Caco-2 (cell line): ENCODE measurements around the gene FGD1. TPM values are rescaled to one million over a fixed set of nuclear protein-coding genes. Genes with fewer than 3 reads are reported as not detected.

Experiments used
- BruUV-seq: library from RNA; stranded (reverse); fragments of 400-500 nt; replicated peaks from 2 replicates; lab custom pipeline; 2021; lab: Mats Ljungman, UMichigan
- CTCF ChIA-PET: fragments of 300-600 bp; sonication (Branson Sonifier 250); formaldehyde crosslinking; loops from one replicate; lab custom pipeline; 2022; ENCODE audit warnings: antibody characterized with exemption; lab: Charles Lee
- POLR2A ChIA-PET: fragments of 300-600 bp; sonication (Branson Sonifier 250); formaldehyde crosslinking; loops from one replicate; lab custom pipeline; 2022; ENCODE audit warnings: antibody characterized with exemption; lab: Charles Lee
- DNase-seq, 2 experiments: peaks; one replicate each; pipeline versions ENCODE4 v3.0.0 to v3.0.0-alpha.2; 2020 to 2022
- H3K27me3 ChIP-seq: replicated peaks from 2 replicates; pipeline ENCODE4 v1.6.0; 2011; ENCODE audit warnings: low read length; ENCODE audit not compliant: control insufficient read depth, insufficient read depth
- H3K36me3 ChIP-seq: 2 replicates; pipeline ENCODE4 v1.5.1; 2011; ENCODE audit warnings: low read length; ENCODE audit not compliant: control insufficient read depth, insufficient read depth
- H3K4me1 ChIP-seq: fragments of 250-450 bp; sonication (Bioruptor Pico); 2 replicates; pipeline ENCODE4 v1.5.1; 2020; ENCODE audit warnings: mild to moderate bottlenecking
- H3K4me3 ChIP-seq: 2 replicates; pipeline ENCODE4 v1.5.1; 2011; ENCODE audit warnings: low read depth, mild to moderate bottlenecking, control low read depth, low read length
- H3K9me3 ChIP-seq: fragments of 250-450 bp; sonication (Bioruptor Pico); 2 replicates; pipeline ENCODE4 v1.5.1; 2020; ENCODE audit warnings: mild to moderate bottlenecking, moderate library complexity
- H3K27ac Mint-ChIP-seq: one replicate; pipeline ENCODE4 v1.8.0; 2022; ENCODE audit warnings: mixed read lengths; ENCODE audit not compliant: unreplicated experiment
- H3K27me3 Mint-ChIP-seq: one replicate; pipeline ENCODE4 v1.8.0; 2022; ENCODE audit warnings: mixed read lengths; ENCODE audit not compliant: insufficient read depth, unreplicated experiment
- H3K36me3 Mint-ChIP-seq: one replicate; pipeline ENCODE4 v1.8.0; 2022; ENCODE audit warnings: mild to moderate bottlenecking, mixed read lengths; ENCODE audit not compliant: insufficient read depth, unreplicated experiment
- H3K4me1 Mint-ChIP-seq: one replicate; pipeline ENCODE4 v1.8.0; 2022; ENCODE audit warnings: low read depth, mixed read lengths; ENCODE audit not compliant: unreplicated experiment
- H3K4me3 Mint-ChIP-seq: one replicate; pipeline ENCODE4 v1.8.0; 2022; ENCODE audit warnings: mild to moderate bottlenecking, moderate library complexity, mixed read lengths; ENCODE audit not compliant: unreplicated experiment
- H3K9me3 Mint-ChIP-seq: one replicate; pipeline ENCODE4 v1.8.0; 2022; ENCODE audit warnings: mixed read lengths; ENCODE audit not compliant: unreplicated experiment
- intact Hi-C: fragments of 100-400 bp; cut with micrococcal nuclease; formaldehyde crosslinking; loops from one replicate; pipeline ENCODE4 v1.10.0; 2022; ENCODE audit not compliant: unreplicated experiment
- total RNA-seq: library from RNA; stranded (reverse); gene quantifications from 2 replicates; pipeline ENCODE4 v1.2.3, GENCODE V29; 2022
- TF ChIP-seq, protein P1 (sequence below), 2 experiments: fragments of 200-600 bp in 1 of 2; IDR thresholded peaks; 1 replicate in 1 of 2; 2 replicates in 1 of 2; pipeline versions ENCODE4 v1.5.1 to v1.8.0; 2011 to 2022; ENCODE audit warnings: antibody characterized with exemption in 1 of 2, control low read depth in 1 of 2, inconsistent platforms in 1 of 2, low read depth in 1 of 2, low read length in 1 of 2, mild to moderate bottlenecking in 1 of 2, moderate library complexity in 1 of 2; ENCODE audit not compliant: insufficient read depth in 1 of 2, severe bottlenecking in 1 of 2, unreplicated experiment in 1 of 2

FGD1 gene
- total RNA-seq, 1 experiment from 2014 or later, result 4.2 TPM

DNA sequence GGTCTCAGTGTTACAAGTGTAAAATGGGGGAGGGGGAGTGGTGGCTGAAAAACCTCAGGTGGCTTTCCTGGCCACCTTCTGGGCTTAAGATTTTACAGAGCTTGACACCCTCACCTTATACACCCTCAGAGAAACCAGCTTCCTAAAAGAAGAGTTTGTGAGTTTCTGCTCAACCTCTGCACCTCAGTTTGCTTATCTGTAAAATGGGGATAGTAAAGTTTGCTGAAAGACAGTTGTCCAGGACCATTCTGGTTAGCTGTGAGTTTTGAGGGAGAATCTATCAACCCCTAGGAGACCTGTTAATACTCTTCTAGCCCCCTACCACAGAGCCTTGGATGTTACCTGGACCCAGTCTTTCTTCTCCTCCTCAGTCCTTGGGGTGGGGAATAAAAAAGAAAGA, 46.1 kb downstream of the FGD1 start:
- H3K36me3 Mint-ChIP-seq, result peaks cover 20% of the 10 kb centered on the region
- no peak overlapping the region for H3K4me3 Mint-ChIP-seq
- Histone ChIP-seq H3K9me3 (no peaks in the 10 kb centered on the region), H3K4me3 (no peak overlapping the region), H3K36me3 (no peaks in the 10 kb centered on the region), H3K27me3 (no peaks in the 10 kb centered on the region), H3K4me1 (no peaks in the 10 kb centered on the region)
- ChIA-PET CTCF (no interaction called here), POLR2A (no interaction called here)
- H3K9me3 Mint-ChIP-seq, result no peaks in the 10 kb centered on the region
- BruUV-seq, result no TSS peak
- TF ChIP-seq, protein P1, sequence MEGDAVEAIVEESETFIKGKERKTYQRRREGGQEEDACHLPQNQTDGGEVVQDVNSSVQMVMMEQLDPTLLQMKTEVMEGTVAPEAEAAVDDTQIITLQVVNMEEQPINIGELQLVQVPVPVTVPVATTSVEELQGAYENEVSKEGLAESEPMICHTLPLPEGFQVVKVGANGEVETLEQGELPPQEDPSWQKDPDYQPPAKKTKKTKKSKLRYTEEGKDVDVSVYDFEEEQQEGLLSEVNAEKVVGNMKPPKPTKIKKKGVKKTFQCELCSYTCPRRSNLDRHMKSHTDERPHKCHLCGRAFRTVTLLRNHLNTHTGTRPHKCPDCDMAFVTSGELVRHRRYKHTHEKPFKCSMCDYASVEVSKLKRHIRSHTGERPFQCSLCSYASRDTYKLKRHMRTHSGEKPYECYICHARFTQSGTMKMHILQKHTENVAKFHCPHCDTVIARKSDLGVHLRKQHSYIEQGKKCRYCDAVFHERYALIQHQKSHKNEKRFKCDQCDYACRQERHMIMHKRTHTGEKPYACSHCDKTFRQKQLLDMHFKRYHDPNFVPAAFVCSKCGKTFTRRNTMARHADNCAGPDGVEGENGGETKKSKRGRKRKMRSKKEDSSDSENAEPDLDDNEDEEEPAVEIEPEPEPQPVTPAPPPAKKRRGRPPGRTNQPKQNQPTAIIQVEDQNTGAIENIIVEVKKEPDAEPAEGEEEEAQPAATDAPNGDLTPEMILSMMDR (IDR thresholded peaks at IDR 0.05; ENCODE audit: insufficient read depth in 1 of 2, low read depth in 1 of 2, low read length in 1 of 2, severe bottlenecking in 1 of 2, unreplicated experiment in 1 of 2), result no peak
- no peak for DNase-seq
- no peaks in the 10 kb centered on the region for H3K4me1 Mint-ChIP-seq
- no peaks in the 10 kb centered on the region for H3K27me3 Mint-ChIP-seq
- no peak overlapping the region for H3K27ac Mint-ChIP-seq
- intact Hi-C loops, result no loop called here

DNA sequence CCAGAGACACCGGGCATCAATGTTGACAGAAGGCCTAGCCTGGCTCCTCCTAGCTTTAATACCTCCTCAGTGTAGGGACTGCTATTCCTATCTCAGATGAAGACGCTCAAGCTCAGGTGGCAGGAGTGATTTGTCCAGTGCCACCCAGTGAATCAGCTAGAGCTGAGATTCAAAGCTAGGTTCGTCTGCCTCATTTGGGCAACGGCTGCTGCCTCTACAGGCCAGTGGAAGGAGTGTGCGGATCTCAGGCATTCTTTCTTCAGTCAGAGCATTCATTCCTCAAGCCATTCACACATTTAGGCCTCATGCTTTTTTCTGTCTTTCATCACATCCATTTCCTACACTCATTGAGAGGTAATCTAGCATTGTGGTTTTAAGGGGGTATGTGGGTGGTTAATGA, 48.6 kb downstream of the FGD1 start:
- no TSS peak for BruUV-seq

DNA sequence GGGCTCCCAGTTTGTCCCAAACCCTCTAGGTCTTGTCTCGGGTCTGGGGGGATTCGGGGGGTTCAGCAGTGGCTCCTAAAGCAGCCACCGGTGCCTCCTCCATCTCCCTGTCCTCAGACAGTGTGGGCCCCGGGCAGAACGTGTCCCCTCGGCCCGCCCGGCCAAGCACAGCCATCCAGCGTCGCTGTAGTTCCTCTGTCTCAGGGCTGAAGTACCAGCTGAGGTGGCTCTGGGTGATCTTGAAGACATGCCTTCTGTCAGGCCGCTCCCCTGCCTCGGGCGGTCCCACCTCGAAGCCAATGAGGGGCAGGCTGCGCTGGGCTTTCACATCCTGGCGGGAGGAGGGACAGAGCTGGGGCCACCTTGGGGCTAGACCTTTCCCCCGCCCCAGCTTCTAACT, 50.0 kb downstream of the FGD1 start:
- DNase-seq, result no peak
- Mint-ChIP-seq H3K27ac (no peak overlapping the region), H3K4me3 (no peak overlapping the region), H3K9me3 (no peaks in the 10 kb centered on the region), H3K4me1 (peaks cover 6% of the 10 kb centered on the region), H3K27me3 (no peaks in the 10 kb centered on the region), H3K36me3 (peaks cover 52% of the 10 kb centered on the region)
- TF ChIP-seq, protein P1 (IDR thresholded peaks at IDR 0.05; ENCODE audit: insufficient read depth in 1 of 2, low read depth in 1 of 2, low read length in 1 of 2, severe bottlenecking in 1 of 2, unreplicated experiment in 1 of 2), result no peak
- no peaks in the 10 kb centered on the region for H3K4me1 ChIP-seq
- no peaks in the 10 kb centered on the region for H3K27me3 ChIP-seq
- ChIA-PET CTCF (no interaction called here), POLR2A (no interaction called here)
- no TSS peak for BruUV-seq
- no peaks in the 10 kb centered on the region for H3K9me3 ChIP-seq
- no peaks in the 10 kb centered on the region; the same call in 1 of the 2 replicates for H3K36me3 ChIP-seq
- H3K4me3 ChIP-seq, result no peak overlapping the region
- intact Hi-C loops, result no loop called here

More for the DNA sequence above, 48.6 kb downstream of the FGD1 start:
- intact Hi-C loops, result no loop called here
- Histone ChIP-seq H3K4me3 (no peak overlapping the region), H3K9me3 (no peaks in the 10 kb centered on the region), H3K4me1 (no peaks in the 10 kb centered on the region), H3K27me3 (no peaks in the 10 kb centered on the region), H3K36me3 (no peaks in the 10 kb centered on the region; the same call in 1 of the 2 replicates)
- H3K9me3 Mint-ChIP-seq, result no peaks in the 10 kb centered on the region
- ChIA-PET POLR2A (no interaction called here), CTCF (interaction anchor here (0.6 kb wide), 1 partner anchor 405 kb away, joined by 6 read pairs; no protein-coding TSS in a partner anchor)
- H3K4me3 Mint-ChIP-seq, result no peak overlapping the region
- H3K36me3 Mint-ChIP-seq, result peaks cover 44% of the 10 kb centered on the region
- peak in 1 of 2 experiments; percentile 6 for DNase-seq
- no peak overlapping the region for H3K27ac Mint-ChIP-seq
- no peaks in the 10 kb centered on the region for H3K4me1 Mint-ChIP-seq
- no peaks in the 10 kb centered on the region for H3K27me3 Mint-ChIP-seq
- TF ChIP-seq, protein P1 (IDR thresholded peaks at IDR 0.05; ENCODE audit: insufficient read depth in 1 of 2, low read depth in 1 of 2, low read length in 1 of 2, severe bottlenecking in 1 of 2, unreplicated experiment in 1 of 2), result peak in 1 of 2 experiments; percentile 18
